Trophoblast cell (in vitro differentiated cells and primary cell): ENCODE results near the gene CERS6.
A peak's percentile ranks its signal among the peaks of the same experiment; 100 is the strongest.

ENCODE experiments used
- DNase-seq, 2 donors: peaks; one replicate each; pipeline ENCODE4 v3.0.0-alpha.2; 2016
- H2AFZ ChIP-seq: 2 replicates; pipeline ENCODE4 v1.6.1; 2013; ENCODE audit warnings: low read length, moderate library complexity, mild to moderate bottlenecking; ENCODE audit not compliant: insufficient read depth, poor library complexity
- H2AK5ac ChIP-seq: 2 replicates; pipeline ENCODE4 v1.6.1; 2013; ENCODE audit warnings: mild to moderate bottlenecking, low read length
- H2BK120ac ChIP-seq: 2 replicates; pipeline ENCODE4 v1.6.1; 2013; ENCODE audit warnings: low read length, mild to moderate bottlenecking, moderate library complexity; ENCODE audit not compliant: insufficient read depth, poor library complexity
- H2BK12ac ChIP-seq: 2 replicates; pipeline ENCODE4 v1.6.1; 2013; ENCODE audit warnings: mild to moderate bottlenecking, low read length, moderate library complexity
- H2BK5ac ChIP-seq: 2 replicates; pipeline ENCODE4 v1.6.1; 2013; ENCODE audit warnings: low read length, low read depth, moderate library complexity, mild to moderate bottlenecking; ENCODE audit not compliant: poor library complexity
- H3K14ac ChIP-seq: 2 replicates; pipeline ENCODE4 v1.6.1; 2013; ENCODE audit warnings: mild to moderate bottlenecking, low read length
- H3K18ac ChIP-seq: 2 replicates; pipeline ENCODE4 v1.6.1; 2013; ENCODE audit warnings: mild to moderate bottlenecking, low read length
- H3K23ac ChIP-seq: 2 replicates; pipeline ENCODE4 v1.6.1; 2013; ENCODE audit warnings: low read length
- H3K27ac ChIP-seq: 2 replicates; pipeline ENCODE4 v1.5.1; 2013; ENCODE audit warnings: low read depth, mild to moderate bottlenecking, inconsistent platforms, low read length, moderate library complexity
- H3K27me3 ChIP-seq: 2 replicates; pipeline ENCODE4 v1.6.1; 2013; ENCODE audit warnings: inconsistent platforms, mild to moderate bottlenecking, low read length, moderate library complexity; ENCODE audit not compliant: insufficient read depth
- H3K36me3 ChIP-seq, 2 experiments: 1 replicate in 1 of 2; 2 replicates in 1 of 2; pipeline ENCODE4 v1.6.1; 2013; ENCODE audit warnings: low read length in 2 of 2, mild to moderate bottlenecking in 2 of 2, moderate library complexity in 1 of 2; ENCODE audit not compliant: insufficient read depth in 2 of 2, control insufficient read depth in 1 of 2
- H3K4ac ChIP-seq: 2 replicates; pipeline ENCODE4 v1.6.1; 2013; ENCODE audit warnings: low read depth, mild to moderate bottlenecking, low read length, moderate library complexity
- H3K4me1 ChIP-seq, 2 experiments: 1 replicate in 1 of 2; 2 replicates in 1 of 2; pipeline ENCODE4 v1.6.1; 2013; ENCODE audit warnings: low read length in 2 of 2, mild to moderate bottlenecking in 2 of 2, moderate library complexity in 1 of 2; ENCODE audit not compliant: insufficient read depth in 2 of 2, control insufficient read depth in 1 of 2
- H3K4me2 ChIP-seq: 2 replicates; pipeline ENCODE4 v1.6.1; 2013; ENCODE audit warnings: inconsistent platforms, mild to moderate bottlenecking, low read length, moderate library complexity
- H3K4me3 ChIP-seq: 2 replicates; pipeline ENCODE4 v1.5.1; 2013; ENCODE audit warnings: mild to moderate bottlenecking, low read depth, low read length, inconsistent platforms
- H3K79me1 ChIP-seq: one replicate; pipeline ENCODE4 v1.6.1; 2013; ENCODE audit warnings: low read length
- H3K79me2 ChIP-seq: 2 replicates; pipeline ENCODE4 v1.6.1; 2013; ENCODE audit warnings: low read length, mild to moderate bottlenecking; ENCODE audit not compliant: control insufficient read depth, insufficient read depth, poor library complexity
- H3K9ac ChIP-seq: 2 replicates; pipeline ENCODE4 v1.6.1; 2013; ENCODE audit warnings: mild to moderate bottlenecking, low read length
- H3K9me3 ChIP-seq: 2 replicates; pipeline ENCODE4 v1.6.1; 2013; ENCODE audit warnings: low read depth, mild to moderate bottlenecking, control low read depth, inconsistent platforms, low read length; ENCODE audit not compliant: insufficient read depth
- H4K12ac ChIP-seq: 2 replicates; pipeline ENCODE4 v1.6.1; 2013; ENCODE audit warnings: low read depth, mild to moderate bottlenecking, low read length, moderate library complexity
- H4K8ac ChIP-seq: 2 replicates; pipeline ENCODE4 v1.6.1; 2013; ENCODE audit warnings: low read depth, mild to moderate bottlenecking, low read length, moderate library complexity
- H4K91ac ChIP-seq: one replicate; pipeline ENCODE4 v1.6.1; 2013; ENCODE audit warnings: low read depth, mild to moderate bottlenecking, low read length, moderate library complexity
- WGBS: extraction: QIAGEN DNeasy Blood & Tissue Kit; methylation state at CpG from one replicate; pipeline ENCODE4 v1.1.7; 2013; ENCODE audit warnings: missing lambda C conversion rate; ENCODE audit not compliant: insufficient read length, insufficient coverage; ENCODE audit errors: extremely low coverage; 5-methylcytosine and 5-hydroxymethylcytosine counted together

Gene CERS6

DNA sequence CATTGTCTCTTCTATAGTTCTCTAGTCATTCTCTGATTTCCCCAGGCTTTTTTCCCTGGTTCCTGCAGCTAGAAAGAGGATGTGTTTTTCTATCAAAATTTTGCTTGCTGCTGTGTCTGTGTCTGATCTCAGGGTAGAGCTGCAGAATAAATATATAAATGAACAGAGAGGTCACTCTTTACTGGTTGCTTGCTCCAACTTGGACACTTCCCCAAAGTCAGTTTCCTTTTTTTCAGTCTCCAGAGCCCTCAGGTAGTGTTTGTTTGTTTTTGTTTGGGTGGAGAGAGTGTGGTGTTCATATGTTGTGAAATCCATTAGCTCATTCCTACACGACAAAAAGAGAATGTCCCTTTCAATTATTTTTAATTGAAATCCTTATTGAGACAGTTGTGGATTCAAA is 85.8 kb downstream of the CERS6 start:
- Histone ChIP-seq H3K27ac (no peak overlapping the region), H2BK12ac (no peak overlapping the region), H3K9me3 (no peaks in the 10 kb centered on the region), H3K23ac (no peak overlapping the region), H3K4me1 (peaks cover 3 to 8% of the 10 kb centered on the region in 2 experiments), H4K91ac (no peak overlapping the region), H3K79me1 (peaks cover 7% of the 10 kb centered on the region), H2BK120ac (no peak overlapping the region), H3K4me2 (no peak overlapping the region), H4K12ac (no peak overlapping the region), H2AK5ac (no peak overlapping the region), H3K36me3 (no peaks in the 10 kb centered on the region), H2BK5ac (no peak overlapping the region), H3K79me2 (no peaks in the 10 kb centered on the region), H3K14ac (no peak overlapping the region), H2AFZ (no peak overlapping the region), H3K18ac (no peak overlapping the region), H3K4me3 (no peak overlapping the region), H3K9ac (no peak overlapping the region), H3K4ac (no peak overlapping the region), H4K8ac (no peak overlapping the region), H3K27me3 (no peaks in the 10 kb centered on the region)
- DNase-seq: no peak
- no CpG with 5 or more reads among the region's 1 CpG for WGBS

DNA sequence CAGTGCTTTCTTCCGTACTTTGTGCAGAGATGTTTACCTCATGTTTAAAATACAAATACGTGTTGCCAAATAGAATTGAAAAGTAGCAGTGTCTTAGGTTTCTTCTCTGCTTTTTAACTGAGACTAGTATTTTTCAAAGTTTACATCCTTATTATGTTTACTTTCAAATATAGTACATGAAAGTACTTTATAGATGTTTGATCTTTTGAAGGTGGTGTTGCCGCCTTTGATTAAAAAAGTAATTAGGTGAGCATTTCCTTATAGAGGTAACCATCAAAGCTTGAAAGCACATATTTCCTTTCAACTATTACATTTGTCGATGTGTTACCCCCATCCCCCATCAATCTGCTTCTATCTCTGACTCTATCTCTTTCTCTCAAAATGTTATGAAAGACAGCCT is 87.0 kb downstream of the CERS6 start:
- Histone ChIP-seq H3K4me3 (no peak overlapping the region), H4K8ac (no peak overlapping the region), H3K23ac (no peak overlapping the region), H3K18ac (no peak overlapping the region), H3K9me3 (no peaks in the 10 kb centered on the region), H3K36me3 (no peaks in the 10 kb centered on the region), H2BK12ac (no peak overlapping the region), H3K9ac (no peak overlapping the region), H3K14ac (no peak overlapping the region), H3K27me3 (no peaks in the 10 kb centered on the region), H3K4me2 (no peak overlapping the region), H2AK5ac (no peak overlapping the region), H2BK120ac (no peak overlapping the region), H3K4me1 (peaks cover 3 to 8% of the 10 kb centered on the region in 2 experiments), H3K79me2 (no peaks in the 10 kb centered on the region), H3K4ac (no peak overlapping the region), H4K91ac (no peak overlapping the region), H4K12ac (no peak overlapping the region), H2AFZ (no peak overlapping the region), H3K79me1 (peaks cover 7% of the 10 kb centered on the region), H2BK5ac (no peak overlapping the region), H3K27ac (no peak overlapping the region)
- no CpG with 5 or more reads among the region's 4 CpGs for WGBS
- DNase-seq: no peak

- H2AFZ ChIP-seq: no peak overlapping the region
- DNase-seq: no peak
- no peaks in the 10 kb centered on the region for H3K36me3 ChIP-seq
- H3K27ac ChIP-seq: no peak overlapping the region
- peaks cover 7% of the 10 kb centered on the region for H3K79me1 ChIP-seq
- H3K4me1 ChIP-seq: peaks cover 3 to 8% of the 10 kb centered on the region in 2 experiments
- no peak overlapping the region for H2BK5ac ChIP-seq
- no peak overlapping the region for H3K9ac ChIP-seq
- peak overlapping the region; percentile 21 for H2BK12ac ChIP-seq
- H3K4me2 ChIP-seq: no peak overlapping the region
- no peak overlapping the region for H3K23ac ChIP-seq
- no peak overlapping the region for H4K12ac ChIP-seq
- H3K9me3 ChIP-seq: no peaks in the 10 kb centered on the region
- H2AK5ac ChIP-seq: peak overlapping the region; percentile 5
- no peaks in the 10 kb centered on the region for H3K27me3 ChIP-seq
- no peak overlapping the region for H3K14ac ChIP-seq
- H3K79me2 ChIP-seq: no peaks in the 10 kb centered on the region
- peak overlapping the region; percentile 57 for H4K91ac ChIP-seq
- H3K4ac ChIP-seq: peak overlapping the region; percentile 29
- H2BK120ac ChIP-seq: no peak overlapping the region
- no peak overlapping the region for H3K18ac ChIP-seq
- no peak overlapping the region for H3K4me3 ChIP-seq
- no peak overlapping the region for H4K8ac ChIP-seq
- no CpG with 5 or more reads among the region's 1 CpG for WGBS
Measured at GRCh38 chr2:168543935-168544334, 87.9 kb downstream of the CERS6 start.

DNA sequence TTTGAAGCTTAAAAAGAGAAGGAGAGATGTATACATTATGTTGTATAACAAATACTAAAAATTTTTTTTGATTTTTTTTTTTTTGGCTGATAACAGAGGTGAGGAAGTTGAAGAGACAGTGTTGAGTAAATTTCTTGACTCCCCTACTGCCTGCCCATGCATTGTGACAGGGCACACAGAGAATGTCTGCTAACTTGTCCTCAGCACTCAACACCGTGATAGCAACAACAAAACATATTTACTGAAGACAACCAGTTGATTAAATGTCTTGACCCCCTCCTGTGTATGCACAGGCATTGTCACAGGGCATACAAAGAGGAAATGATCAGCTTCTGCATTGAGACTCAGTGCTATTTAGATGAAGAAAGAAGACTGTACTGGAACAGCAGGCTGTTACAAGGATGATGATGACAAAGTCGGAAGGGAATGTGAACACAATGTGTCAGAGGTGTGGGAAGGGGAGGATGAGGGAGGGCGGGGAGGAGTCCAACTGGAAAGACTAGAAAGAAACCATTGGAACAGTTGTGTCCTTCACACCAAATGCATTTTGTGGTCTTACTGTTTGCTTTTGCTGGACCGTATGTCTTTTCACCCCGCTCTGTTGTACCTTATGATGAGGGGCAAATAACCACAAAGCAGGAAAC is 89.5 kb downstream of the CERS6 start:
- H3K9ac ChIP-seq: peak overlapping the region; percentile 36
- no peak overlapping the region for H4K12ac ChIP-seq
- peak overlapping the region; percentile 31 for H3K27ac ChIP-seq
- no peaks in the 10 kb centered on the region for H3K36me3 ChIP-seq
- no peak overlapping the region for H2BK120ac ChIP-seq
- H3K23ac ChIP-seq: no peak overlapping the region
- peaks cover 7% of the 10 kb centered on the region for H3K79me1 ChIP-seq
- no CpG with 5 or more reads among the region's 5 CpGs for WGBS
- H3K4me3 ChIP-seq: no peak overlapping the region
- no peaks in the 10 kb centered on the region for H3K79me2 ChIP-seq
- no peak overlapping the region for H4K8ac ChIP-seq
- no peak overlapping the region for H2AFZ ChIP-seq
- no peak overlapping the region for H2AK5ac ChIP-seq
- H3K9me3 ChIP-seq: no peaks in the 10 kb centered on the region
- no peak overlapping the region for H2BK5ac ChIP-seq
- H3K4ac ChIP-seq: no peak overlapping the region
- peak overlapping the region; percentile 53 for H3K4me2 ChIP-seq
- no peak overlapping the region for H2BK12ac ChIP-seq
- no peak overlapping the region for H3K18ac ChIP-seq
- DNase-seq: peak; percentile 48 to 78
- no peaks in the 10 kb centered on the region for H3K27me3 ChIP-seq
- H3K14ac ChIP-seq: no peak overlapping the region
- peaks cover 3 to 8% of the 10 kb centered on the region in 2 experiments for H3K4me1 ChIP-seq
- H4K91ac ChIP-seq: no peak overlapping the region
